SK-N-SH treated with all-trans-retinoic acid at 6 μM for 48 hours (cell line): ENCODE measurements around the gene VSTM4.
A peak's percentile ranks its signal among the peaks of the same experiment; 100 is the strongest.

Experiments used
- ATAC-seq: fragments of 200-7000 bp; cut with Tn5 transposase; 3 replicates; pipeline ENCODE4 v1.9.1; 2020; ENCODE audit warnings: mild to moderate bottlenecking, moderate library complexity
- BACH2 ChIP-seq: fragments of 250-450 bp; sonication (Bioruptor Pico); IDR thresholded peaks from 2 replicates; pipeline ENCODE4 v1.9.0; 2021; ENCODE audit warnings: mild to moderate bottlenecking, borderline replicate concordance
- CREB5 ChIP-seq: fragments of 250-450 bp; sonication (Bioruptor Pico); IDR thresholded peaks from 2 replicates; pipeline ENCODE4 v1.5.1; 2020; ENCODE audit warnings: low read depth, mild to moderate bottlenecking, moderate library complexity
- CSDC2 ChIP-seq: fragments of 250-450 bp; sonication (Bioruptor Pico); IDR thresholded peaks from 2 replicates; pipeline ENCODE4 v1.5.0; 2020; ENCODE audit warnings: mild to moderate bottlenecking, moderate library complexity
- CSRNP3 ChIP-seq: fragments of 250-450 bp; sonication (Bioruptor Pico); IDR thresholded peaks from 2 replicates; pipeline ENCODE4 v1.5.1; 2021; ENCODE audit warnings: mild to moderate bottlenecking, moderate library complexity
- ESRRG ChIP-seq: fragments of 250-450 bp; sonication (Bioruptor Pico); IDR thresholded peaks from 2 replicates; pipeline ENCODE4 v1.6.1; 2021; ENCODE audit warnings: mild to moderate bottlenecking
- GLIS3 ChIP-seq: fragments of 250-450 bp; sonication (Bioruptor Pico); IDR thresholded peaks from 2 replicates; pipeline ENCODE4 v1.5.0; 2020; ENCODE audit warnings: mild to moderate bottlenecking, moderate library complexity
- OSR1 ChIP-seq: fragments of 250-450 bp; sonication (Bioruptor Pico); IDR thresholded peaks from 2 replicates; pipeline ENCODE4 v1.8.0; 2022; ENCODE audit warnings: moderate library complexity, mild to moderate bottlenecking, inconsistent platforms
- PATZ1 ChIP-seq: fragments of 250-450 bp; sonication (Bioruptor Pico); IDR thresholded peaks from 2 replicates; pipeline ENCODE4 v1.8.0; 2020; ENCODE audit warnings: mild to moderate bottlenecking, moderate library complexity, borderline replicate concordance
- PPARA ChIP-seq: fragments of 250-450 bp; sonication (Bioruptor Pico); IDR thresholded peaks from 2 replicates; pipeline ENCODE4 v1.5.0; 2020; ENCODE audit warnings: mild to moderate bottlenecking, borderline replicate concordance
- RARB ChIP-seq: fragments of 250-450 bp; sonication (Bioruptor Pico); IDR thresholded peaks from 2 replicates; pipeline ENCODE4 v1.8.0; 2021; ENCODE audit warnings: mild to moderate bottlenecking, moderate library complexity
- SNAI2 ChIP-seq: fragments of 250-450 bp; sonication (Bioruptor Pico); IDR thresholded peaks from 2 replicates; pipeline ENCODE4 v1.5.0; 2020; ENCODE audit warnings: mild to moderate bottlenecking, moderate library complexity
- TCF4 ChIP-seq: fragments of 250-450 bp; sonication (Bioruptor Pico); IDR thresholded peaks from 2 replicates; pipeline ENCODE4 v1.8.0; 2021; ENCODE audit warnings: mild to moderate bottlenecking, moderate library complexity, borderline replicate concordance
- TOX ChIP-seq: fragments of 250-450 bp; sonication (Bioruptor Pico); IDR thresholded peaks from 2 replicates; pipeline ENCODE4 v1.8.0; 2021; ENCODE audit warnings: mild to moderate bottlenecking, moderate library complexity, borderline replicate concordance
- TSHZ2 ChIP-seq: fragments of 250-450 bp; sonication (Bioruptor Pico); IDR thresholded peaks from 2 replicates; pipeline ENCODE4 v1.5.0; 2020; ENCODE audit warnings: mild to moderate bottlenecking, moderate library complexity
- ZFP3 ChIP-seq: fragments of 250-450 bp; sonication (Bioruptor Pico); IDR thresholded peaks from 2 replicates; pipeline ENCODE4 v1.5.0; 2020; ENCODE audit warnings: mild to moderate bottlenecking, moderate library complexity
- ZFP30 ChIP-seq: fragments of 450-650 bp; formaldehyde crosslinking; IDR thresholded peaks from 2 replicates; pipeline ENCODE4 v1.5.0; 2022; ENCODE audit warnings: mild to moderate bottlenecking, moderate library complexity
- ZNF565 ChIP-seq: fragments of 450-650 bp; formaldehyde crosslinking; conservative IDR thresholded peaks from 2 replicates; pipeline ENCODE4 v1.5.0; 2020; ENCODE audit warnings: low read depth, mild to moderate bottlenecking, moderate library complexity
- ZNF8 ChIP-seq: fragments of 450-650 bp; formaldehyde crosslinking; IDR thresholded peaks from 2 replicates; pipeline ENCODE4 v1.5.0; 2020; ENCODE audit warnings: mild to moderate bottlenecking, moderate library complexity

VSTM4 gene

GRCh38 chr10:49152037-49152436 is 36.7 kb upstream of the VSTM4 start (continued):
- no peak for TF ChIP-seq TSHZ2
- no peak for TF ChIP-seq GLIS3 (CRISPR knock-in tag)
- TF ChIP-seq ZNF565 (CRISPR knock-in tag), result no peak
- TF ChIP-seq ZFP3 (CRISPR knock-in tag), result no peak
- no peak for TF ChIP-seq BACH2 (CRISPR knock-in tag)

GRCh38 chr10:49151481-49151880 is 36.2 kb upstream of the VSTM4 start:
- TF ChIP-seq CSRNP3 (CRISPR knock-in tag), result no peak
- TF ChIP-seq RARB, result no peak
- TF ChIP-seq OSR1 (CRISPR knock-in tag), result no peak
- TF ChIP-seq ZFP30, result no peak
- TF ChIP-seq SNAI2 (CRISPR knock-in tag), result no peak
- no peak for TF ChIP-seq ESRRG (CRISPR knock-in tag)
- no peak for TF ChIP-seq PPARA
- no peak for TF ChIP-seq ZNF8 (CRISPR knock-in tag)
- no peak for TF ChIP-seq TOX
- TF ChIP-seq CSDC2 (CRISPR knock-in tag), result no peak
- TF ChIP-seq TSHZ2, result no peak
- no peak for TF ChIP-seq CREB5 (CRISPR knock-in tag)
- no peak for TF ChIP-seq PATZ1
- TF ChIP-seq, all 23 proteins: peak for 0
- ATAC-seq, result no peak

GRCh38 chr10:49151025-49151445 is 35.7 kb upstream of the VSTM4 start:
- TF ChIP-seq PATZ1 (no peak), RARB (no peak), TCF4 (CRISPR knock-in tag) (peak; percentile 95), BACH2 (CRISPR knock-in tag) (no peak)
- TF ChIP-seq, all 23 proteins: peak for 1
- ATAC-seq, result peak; percentile 31; the same call in 1 of the 3 replicates
